Activated CD4-positive, alpha-beta T cell treated with anti-CD3 and anti-CD28 coated beads, Interleukin-2, Interleukin-4, amounts not matched to agents 100 ng/mL and 50 ng/mL, durations not matched to agents 16 hours and 8 hours (primary cell): ENCODE results near the gene TSHR.
"Not testable (repeated sequence)": the region's sequence is repeated elsewhere in the genome, so short reads cannot be mapped to it uniquely, and the experiment has no call there.

Experiments used
- DNase-seq: peaks from one replicate; pipeline ENCODE4 v3.0.0-alpha.2; 2020; ENCODE audit warnings: low spot score

Gene TSHR

DNA sequence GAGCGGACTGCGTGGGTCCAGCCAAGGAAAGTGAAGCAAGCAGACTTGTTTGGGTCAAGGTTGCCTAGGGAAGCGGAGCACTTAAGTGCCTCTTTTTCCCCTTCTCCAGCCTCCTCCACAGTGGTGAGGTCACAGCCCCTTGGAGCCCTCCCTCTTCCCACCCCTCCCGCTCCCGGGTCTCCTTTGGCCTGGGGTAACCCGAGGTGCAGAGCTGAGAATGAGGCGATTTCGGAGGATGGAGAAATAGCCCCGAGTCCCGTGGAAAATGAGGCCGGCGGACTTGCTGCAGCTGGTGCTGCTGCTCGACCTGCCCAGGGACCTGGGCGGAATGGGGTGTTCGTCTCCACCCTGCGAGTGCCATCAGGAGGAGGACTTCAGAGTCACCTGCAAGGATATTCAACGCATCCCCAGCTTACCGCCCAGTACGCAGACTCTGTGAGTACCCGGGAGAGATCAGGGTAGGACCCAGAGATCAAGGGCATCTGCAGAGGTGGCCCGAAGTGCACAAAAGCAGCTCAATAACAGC is at the start of gene TSHR:
Gene TSHR (plus strand): TSS at position 206 of the 526 bp plus-strand sequence. CDS start 60 bp downstream, at position 266.
- DNase-seq, result no peak

DNA sequence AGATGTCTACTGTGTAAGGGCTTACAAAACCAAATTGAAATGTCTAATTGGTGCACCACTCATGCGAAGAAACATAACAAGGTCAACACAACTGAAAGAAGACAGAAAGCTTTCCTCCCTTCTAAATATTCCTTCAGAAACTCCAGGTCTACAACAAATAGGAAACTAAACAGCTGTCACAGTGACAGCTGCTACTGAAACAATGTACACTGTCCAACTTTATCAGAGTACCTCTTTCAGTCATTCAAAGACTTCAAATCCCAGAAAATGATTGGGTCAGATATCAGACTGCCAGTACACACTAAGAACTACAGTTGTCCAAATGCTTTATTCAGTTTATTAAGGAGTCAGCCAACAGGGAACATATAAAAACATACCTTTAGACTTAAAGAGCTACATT is 49.1 kb upstream of the TSHR start:
- no peak for DNase-seq

DNA sequence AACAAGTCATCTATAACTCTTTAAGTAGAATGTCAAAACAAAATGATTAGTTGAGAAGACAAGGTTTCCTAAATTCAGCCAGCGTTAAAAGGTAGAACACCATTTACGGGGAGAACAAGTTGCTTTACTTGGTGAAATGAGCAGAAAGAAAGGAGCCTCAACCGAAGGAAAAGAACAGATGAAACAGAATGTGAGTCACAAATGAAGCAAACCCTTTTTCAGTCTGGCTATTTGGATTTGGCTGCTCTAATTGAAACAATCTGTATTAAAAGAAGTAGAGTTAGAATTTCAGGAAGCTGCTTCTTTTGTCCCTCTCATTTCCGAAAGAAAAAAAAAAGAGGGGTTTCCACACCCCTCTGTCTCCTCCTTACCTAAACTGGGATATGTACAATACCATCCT is 48.5 kb upstream of the TSHR start:
- no peak for DNase-seq

DNA sequence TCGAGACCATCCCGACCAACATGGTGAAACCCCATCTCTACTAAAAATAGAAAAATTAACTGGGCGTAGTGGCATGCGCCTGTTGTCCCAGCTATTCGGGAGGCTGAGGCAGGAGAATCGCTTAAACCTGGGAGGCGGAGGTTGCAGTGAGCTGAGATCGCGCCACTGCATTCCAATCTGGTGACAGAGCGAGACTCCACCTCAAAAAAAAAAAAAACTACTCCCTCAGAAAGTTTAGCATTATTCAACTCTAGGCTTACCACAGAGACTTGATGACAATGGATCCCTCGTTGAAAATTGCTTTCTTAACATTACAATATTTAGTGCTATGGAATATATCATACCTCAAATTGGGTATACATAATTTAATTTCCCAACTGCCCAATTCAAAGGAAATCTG is 43.4 kb upstream of the TSHR start:
- not testable (repeated sequence) for DNase-seq

DNA sequence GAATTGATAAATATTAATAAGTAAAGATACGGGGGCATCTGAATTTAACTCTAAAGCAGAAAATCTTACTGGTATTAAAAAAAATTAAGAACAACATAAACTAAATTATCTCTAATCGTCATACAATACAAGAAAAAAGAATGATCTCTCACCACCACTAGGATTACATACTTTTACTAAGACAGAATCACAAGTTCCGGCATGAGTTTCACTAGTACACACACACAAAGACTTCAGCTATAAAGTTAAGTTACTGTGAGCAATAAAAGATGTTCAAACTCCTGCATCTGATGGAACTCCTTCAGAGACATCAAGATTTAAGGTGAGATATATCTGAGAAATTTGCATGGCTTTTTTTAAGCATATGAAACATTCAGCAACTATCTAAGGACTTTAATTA is 35.8 kb upstream of the TSHR start:
- DNase-seq, result no peak

DNA sequence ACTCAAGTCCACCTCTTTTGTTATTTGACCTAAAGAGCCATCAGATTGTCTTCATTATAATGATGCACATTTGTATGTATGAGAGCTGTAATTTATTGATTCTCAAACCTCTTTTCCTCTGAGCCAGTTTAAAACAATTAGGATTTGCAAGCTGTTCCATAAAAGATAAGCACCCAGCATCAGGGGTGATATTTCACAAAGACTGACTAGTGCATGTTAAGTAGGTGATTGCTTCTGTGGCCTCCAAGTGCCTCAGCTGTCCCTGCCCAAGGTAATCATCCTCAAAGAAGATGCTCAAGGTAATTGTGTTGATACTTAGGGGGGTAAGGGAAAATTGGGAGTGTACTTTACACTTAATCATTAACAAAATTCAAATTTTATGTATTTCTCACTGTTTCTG is 32.1 kb upstream of the TSHR start:
- no peak for DNase-seq

DNA sequence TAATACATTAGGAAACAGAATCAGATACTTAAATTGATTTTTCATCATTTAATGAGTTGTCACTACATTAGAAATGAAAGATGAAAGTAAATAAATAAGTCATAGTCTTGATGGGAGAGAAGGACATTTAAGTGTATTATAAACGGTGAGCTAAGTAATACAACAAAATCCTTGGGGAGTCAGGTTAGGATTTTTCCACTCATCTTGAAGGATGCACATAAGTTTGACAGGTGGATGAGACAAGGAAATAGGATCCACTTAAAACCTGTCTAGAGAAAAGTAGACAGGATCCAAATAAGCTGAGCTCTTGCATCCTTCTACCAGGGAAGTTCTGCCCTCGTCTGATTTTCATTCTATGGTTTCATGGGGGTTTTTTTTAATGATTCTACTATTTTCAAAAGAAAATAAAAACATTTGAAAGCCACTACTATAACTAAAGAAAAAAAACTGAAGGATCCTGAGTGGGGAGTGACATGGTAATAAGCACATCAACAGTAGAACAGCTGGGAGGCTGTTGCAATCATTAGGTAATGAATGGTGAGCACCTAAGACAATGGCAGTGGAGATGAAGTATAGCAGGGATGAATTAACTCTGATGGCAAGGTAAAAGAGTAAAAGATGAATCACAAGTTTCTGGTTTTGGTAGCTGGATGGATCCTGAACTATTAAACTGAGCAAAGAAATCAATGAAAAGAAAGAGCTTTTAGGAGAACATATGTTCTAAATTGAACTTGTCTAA is 30.9 kb upstream of the TSHR start:
- no peak for DNase-seq

DNA sequence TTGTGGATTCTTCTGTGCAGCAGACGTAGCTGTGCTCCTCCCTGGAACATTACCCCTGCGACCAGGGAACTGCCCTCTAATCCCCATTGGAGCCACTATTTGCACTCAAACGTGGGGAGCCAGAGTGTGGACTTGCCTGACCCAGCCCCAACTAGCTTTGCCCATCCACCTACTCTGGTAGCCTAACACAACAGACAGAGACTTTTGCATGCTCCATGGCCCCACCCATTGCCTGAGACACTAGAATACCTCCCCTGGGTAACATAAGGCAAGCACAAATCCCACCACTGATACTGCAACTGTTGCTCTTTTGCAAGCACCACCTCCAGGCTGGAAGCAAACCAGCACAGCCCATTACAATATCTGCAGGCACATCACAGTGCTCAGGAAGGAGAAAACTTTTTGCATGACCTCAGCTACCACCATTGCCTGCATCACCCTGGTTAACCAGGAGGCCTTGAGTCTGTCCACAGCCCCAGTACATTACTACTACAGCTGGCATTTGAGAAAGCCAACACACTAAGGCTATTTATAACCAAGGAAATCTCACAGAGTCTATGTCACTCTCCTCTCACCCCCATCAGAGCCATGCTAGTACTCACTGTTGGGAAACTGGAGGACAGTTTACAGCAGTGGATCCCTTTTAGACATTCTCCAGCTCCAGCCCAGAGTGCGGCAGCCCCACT is 28.9 kb upstream of the TSHR start:
- DNase-seq, result no peak

DNA sequence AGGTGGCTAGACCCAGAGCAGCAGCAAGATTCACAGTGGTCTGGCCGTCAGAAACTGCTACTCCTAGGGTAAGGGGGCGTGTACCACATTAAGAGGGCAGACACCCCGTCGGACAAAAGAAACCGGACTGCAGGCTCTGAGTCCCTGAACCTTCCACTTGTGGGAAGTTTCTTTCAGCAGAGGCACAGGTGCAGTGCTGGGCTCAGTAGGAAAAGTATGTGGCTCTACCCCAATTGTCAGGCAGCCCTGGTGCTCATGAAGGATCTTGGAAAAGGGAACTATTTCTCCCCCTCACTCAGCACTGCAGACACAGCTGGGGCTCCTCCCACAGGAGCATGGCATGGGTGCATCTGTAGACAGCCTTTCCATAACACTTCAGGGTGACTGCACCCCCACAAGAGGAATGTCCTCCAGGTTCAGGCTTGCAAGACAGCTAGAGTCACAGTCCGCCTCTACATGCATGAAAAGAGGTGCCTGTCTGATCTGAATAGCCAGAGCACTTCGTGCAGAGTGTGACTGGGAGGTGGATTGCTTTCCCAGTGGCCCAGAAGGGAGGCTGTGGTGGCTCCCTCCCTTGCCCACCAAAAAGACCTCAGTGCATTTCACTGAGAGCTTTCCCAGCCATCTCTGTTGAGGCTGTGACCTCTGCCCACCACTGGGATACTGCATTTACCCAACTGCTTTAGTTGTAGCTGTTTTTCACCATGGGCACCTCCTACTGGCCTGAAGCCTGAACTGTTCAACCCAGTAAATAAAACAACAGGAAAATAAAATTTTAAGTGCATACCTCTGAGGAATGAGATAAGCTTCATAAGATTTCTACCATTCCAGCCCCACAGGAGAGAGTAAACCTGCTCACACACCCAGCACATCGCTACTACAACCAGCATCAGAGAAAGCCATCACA is 28.1 kb upstream of the TSHR start:
- DNase-seq, result no peak

DNA sequence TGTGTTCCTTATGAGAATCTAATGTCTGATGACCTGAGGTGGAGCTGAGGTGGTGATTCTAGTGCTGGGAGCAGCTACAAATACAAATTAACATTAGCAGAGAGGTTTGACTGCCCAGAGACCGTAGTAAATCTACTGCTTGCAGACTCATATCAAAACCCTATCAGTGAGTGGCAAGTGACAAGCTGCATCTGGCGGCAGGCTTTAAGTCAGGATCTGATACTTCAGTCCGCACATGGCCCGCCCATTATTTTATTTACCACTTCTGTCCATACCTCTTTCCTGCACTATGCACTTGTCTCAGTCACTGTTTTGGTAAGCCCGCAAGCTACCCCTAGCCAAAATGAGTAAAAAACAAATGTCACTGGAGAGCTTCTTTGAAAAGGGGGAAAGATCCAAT is 25.3 kb upstream of the TSHR start:
- DNase-seq, result peak; percentile 31

DNA sequence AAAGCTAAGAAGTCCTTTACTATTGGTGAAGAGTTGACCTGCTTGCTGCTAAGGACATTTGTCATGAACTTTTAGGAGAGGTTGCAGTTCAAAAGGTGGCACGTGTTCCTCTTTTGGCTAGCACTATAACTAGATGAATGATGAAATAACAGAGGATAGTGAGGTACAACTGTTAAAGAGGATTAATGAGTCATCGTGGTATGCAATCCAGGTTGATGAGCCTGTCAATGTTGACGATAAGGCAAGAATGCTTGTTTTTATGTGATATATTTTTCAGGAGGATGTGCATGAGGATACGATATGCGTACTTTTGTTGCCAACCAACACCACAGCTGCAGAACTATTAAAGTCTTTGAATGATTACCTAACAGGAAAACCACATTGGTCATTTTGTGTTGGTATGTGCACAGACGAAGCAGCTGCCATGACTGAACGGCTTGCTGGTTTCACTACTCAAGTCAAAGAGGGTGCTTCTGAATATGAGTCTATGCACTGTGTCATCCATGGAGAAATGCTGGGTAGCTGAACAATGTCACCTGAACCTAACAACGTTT is 24.5 kb upstream of the TSHR start:
- peak; percentile 90 for DNase-seq

DNA sequence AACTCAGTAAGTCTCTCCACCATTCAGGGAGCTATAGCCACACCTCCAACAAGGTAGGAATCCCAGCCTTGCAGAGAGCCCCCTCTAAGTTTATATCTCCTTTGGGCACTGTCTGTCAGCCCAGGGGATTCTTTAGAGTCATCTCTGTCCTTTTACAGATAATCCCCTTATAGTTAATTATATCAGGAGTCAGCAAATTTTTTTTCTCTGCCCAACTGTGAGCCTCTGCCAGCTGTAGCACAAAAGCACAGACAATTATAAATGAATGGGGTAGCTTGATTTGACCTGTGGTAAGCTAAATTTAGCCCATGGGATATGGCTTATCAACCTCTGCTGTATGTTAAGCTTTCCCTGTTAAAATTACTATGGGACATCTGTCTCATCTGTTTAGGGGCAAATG is 22.1 kb upstream of the TSHR start:
- no peak for DNase-seq

DNA sequence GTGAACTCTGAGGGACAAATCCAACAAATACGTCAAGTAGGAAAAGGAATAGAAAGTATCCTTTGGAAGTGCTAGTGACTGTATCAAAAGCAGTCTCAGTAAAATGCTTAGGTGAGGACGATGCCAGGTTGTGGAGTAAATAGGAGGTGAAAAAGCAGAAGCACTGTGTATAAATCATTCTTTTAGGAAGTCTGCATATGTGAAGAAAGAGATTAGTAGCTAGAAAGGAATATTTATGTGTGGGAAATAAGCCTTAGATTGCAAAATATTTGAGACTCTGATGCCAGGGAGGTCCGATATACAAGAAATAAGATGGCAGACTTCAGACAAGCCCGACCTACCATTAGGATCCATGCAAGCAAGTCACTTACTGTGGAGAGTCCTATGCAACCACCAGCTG is 21.7 kb upstream of the TSHR start:
- DNase-seq, result no peak

DNA sequence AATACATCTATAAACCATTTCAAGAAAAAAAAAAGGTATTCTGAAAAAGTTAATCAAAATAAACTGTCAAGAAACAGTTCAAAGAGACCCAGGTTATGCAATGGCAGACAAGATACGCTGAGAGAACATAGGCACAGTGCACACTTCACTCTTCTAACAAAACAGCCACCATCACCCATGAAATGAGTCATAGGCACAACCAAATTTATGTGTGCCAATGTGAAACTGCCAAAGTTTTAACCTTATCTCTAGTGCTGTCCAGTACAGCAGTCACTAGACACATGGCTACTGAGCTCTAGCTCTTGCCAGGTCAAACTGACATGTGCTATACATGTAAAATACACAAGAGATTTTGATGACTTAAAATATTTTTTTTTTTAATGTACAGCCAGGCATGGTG is 15.3 kb upstream of the TSHR start:
- DNase-seq, result peak; percentile 74

DNA sequence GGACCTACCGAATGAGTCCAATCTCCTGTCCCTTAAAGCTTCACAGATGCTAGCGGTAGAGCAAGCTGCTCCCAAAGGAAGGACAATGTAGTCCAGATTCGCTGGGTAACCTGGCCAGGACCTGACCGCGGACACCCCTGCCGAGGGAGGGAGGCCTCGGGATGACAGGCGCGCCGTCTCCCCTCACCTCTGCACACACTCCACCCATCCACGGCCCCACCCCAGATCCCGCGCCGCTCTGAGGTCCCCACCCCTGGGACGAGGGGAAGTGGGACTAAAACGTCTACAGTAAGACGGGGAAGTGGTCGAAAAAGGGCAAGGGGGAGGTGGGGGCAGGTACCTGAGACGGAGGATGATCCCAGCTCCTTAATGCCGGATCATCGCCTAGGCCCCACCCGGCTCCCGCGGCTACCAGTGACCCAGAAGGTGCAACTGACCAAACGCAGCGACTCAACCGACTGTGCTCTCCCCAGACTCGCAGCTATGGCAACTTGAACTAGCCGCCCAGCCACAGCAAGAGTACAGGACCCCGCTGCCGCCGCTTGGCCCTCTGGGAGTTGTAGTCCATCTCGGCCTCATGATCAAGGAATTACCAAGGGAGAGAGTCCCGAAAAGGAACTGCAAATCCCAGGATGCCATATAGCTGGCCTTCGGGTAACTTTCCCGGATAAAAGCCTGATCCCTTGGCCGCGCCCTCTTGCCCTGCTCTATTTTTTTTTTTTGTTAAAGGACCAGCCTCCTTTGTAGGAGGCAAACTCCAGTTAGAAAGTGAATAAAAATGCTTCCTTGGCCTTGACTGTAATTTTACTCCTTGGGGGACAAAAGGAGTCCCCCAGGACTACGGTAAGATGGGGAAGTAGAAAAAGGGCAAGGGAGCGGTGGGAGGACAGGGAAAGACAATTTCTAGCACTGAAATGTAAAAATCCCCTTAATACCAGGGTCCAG is 13.9 kb upstream of the TSHR start, which contains the start of gene CEP128:
Gene CEP128 (minus strand): TSS at position 498 of the 945 bp plus-strand sequence.
- peak; percentile 97 for DNase-seq

DNA sequence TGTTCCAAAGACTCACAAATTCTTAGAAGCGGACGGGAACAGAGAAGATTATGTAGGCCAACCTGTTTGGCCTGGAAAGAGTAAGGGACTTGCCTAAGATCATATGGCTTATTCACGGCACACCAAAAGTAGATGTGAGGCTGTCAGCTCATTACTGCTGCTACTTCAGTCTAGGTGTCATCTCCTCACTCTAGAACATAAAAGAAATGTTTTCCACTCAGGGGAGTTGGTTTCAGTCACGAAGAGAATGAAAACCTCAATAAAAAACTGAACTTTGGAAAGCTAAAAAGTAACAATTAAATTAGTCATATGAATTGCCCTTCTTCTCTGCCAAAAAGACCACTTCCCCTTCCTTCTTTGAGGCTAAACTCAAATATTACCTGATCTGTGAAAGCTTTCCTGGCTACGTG is 13.2 kb upstream of the TSHR start:
- peak; percentile 43 for DNase-seq

DNA sequence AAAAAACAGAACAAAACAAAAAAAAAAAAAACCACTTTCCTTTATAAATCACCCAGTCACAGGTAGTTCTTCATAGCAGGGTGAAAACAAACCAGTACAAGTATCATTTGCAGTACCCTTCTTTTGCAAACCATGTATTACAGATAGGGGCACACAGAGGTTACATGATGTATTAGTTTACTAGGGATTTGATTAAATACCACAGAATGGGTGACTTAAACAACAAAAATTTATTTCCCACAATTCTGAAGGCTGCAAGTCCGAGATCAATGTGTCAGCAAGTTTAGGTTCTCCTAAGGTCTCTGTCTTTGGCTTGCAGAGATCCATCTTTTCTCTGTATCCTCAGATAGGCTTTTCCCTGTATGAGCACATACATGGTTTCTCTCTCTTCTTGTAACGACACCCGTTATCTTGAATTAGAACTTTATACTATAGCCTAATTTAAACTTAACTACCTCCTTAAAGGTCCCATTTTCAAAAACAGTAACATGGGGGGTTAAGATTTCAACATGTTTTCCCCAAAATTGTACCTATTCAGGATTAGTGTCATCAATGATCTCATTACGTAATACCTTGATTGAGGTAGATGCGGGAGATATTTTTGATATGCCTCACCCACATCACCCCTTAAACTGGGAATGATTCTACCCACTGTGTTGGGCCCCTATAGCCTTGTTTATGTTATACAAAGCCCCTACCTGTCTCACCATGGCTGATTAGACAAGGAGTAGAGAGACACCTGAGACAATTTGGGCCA is 10.4 kb upstream of the TSHR start:
- no peak for DNase-seq

DNA sequence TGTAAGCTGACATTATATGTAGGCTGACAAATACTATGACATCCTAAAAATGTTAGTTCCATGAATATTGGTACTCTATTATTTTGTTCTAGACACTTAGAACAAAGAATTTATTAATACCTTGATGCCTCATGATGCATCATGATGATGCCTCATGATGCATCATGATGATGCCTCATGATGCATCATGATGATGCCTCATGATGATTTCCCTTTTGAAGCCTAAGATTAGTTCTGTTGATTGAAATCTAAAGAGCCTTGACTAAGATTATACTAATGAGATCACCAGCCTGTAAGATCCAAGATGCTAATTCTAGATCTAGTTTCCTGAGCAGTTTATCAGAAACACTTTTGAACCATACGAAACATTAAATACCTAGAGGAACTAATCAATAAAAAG is 9.2 kb upstream of the TSHR start:
- no peak for DNase-seq

DNA sequence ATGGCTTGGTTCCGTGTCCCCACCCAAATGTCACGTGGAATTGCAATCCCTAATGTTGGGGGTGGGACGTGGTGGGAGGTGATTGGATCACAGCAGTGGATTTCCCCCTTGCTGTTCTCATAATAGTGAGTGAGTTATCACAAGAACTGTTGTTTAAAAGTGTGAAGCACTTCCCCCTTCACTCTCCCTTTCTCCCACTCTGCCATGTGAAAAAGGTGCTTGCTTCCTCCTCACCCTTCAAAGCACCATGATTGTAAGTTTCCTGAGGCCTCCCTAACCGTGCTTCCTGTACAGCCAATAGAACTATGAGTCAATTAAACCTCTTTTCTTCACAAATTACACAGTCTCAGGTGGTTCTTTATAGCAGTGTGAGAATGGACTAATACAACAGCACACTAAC is 8.6 kb upstream of the TSHR start:
- no peak for DNase-seq

DNA sequence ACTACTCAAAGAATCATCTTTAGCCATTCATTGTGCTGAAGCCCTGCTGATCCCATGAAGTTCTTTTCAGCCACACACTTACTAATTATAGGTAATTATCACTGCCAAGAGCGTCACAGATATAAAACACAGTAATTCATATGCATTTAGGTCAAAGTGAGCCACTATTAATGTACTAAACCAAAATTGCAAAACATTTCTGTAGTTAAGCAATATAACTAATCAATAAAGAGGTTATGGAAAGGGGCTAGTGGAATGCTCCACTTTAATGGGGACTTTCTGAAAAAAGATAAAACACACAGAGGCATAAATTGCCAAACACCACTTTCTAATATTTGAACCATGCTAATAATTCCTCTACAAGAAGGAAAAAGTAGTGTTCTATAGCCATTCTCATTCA is 7.1 kb upstream of the TSHR start:
- DNase-seq, result no peak
